ENCODE results near the gene CAMK1G. TPM values are rescaled to one million over a fixed set of nuclear protein-coding genes. Genes with fewer than 3 reads are reported as not detected.

CAMK1G gene
- total RNA-seq, 1 experiment from 2014 or later, result not detected

DNA sequence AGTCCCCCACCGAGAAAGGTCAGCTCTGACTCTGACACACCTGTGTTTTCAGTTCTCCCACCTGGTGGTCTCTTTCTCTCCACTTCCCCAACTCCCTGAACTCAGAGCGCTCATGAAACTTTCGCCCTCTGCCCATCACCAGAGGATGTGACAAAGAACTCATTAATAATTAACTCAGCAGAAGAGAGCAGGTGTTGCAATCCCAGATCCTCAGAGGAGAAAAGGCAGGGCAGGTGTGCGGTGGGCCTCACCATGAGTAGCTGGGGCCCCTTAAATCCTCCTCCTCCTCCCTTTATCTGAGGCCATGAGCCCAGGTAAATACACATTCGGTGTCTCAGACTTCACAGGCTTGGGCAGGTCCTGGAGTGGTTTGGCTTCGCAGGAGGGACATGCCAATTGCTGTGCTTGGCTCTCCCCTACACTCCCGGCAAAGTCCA is 70.4 kb downstream of the CAMK1G start:
- peak; percentile 71 for DNase-seq (ENCODE audit: unreplicated experiment)
- intact Hi-C loops (cut with micrococcal nuclease), result loop anchor here (1.0 to 10.0 kb wide), 4 partner anchors 38 to 249 kb away; no protein-coding TSS in a partner anchor
- POLR2A ChIA-PET, result interaction anchor here (0.9 to 18.4 kb wide), 24 partner anchors 8 to 284 kb away, joined by 3 to 458 read pairs (median 12); partner anchors contain the start of genes C1orf74, G0S2 and IRF6
- H3K9me3 Mint-ChIP-seq (ENCODE audit: unreplicated experiment), result no peaks in the 10 kb centered on the region
- peaks cover 27% of the 10 kb centered on the region for H3K36me3 Mint-ChIP-seq (ENCODE audit: insufficient read depth, unreplicated experiment)
- no TSS peak for BruUV-seq (replicated peaks)
- H3K27me3 Mint-ChIP-seq (ENCODE audit: insufficient read depth, unreplicated experiment), result no peaks in the 10 kb centered on the region
- peak overlapping the region; percentile 99 for H3K27ac Mint-ChIP-seq (ENCODE audit: low read depth, unreplicated experiment)
- CTCF ChIA-PET, result interaction anchor here (0.6 to 21.0 kb wide), 26 partner anchors 8 to 239 kb away, joined by 3 to 564 read pairs (median 6); partner anchors contain the start of genes G0S2 and UTP25
- TF ChIP-seq, protein P1, sequence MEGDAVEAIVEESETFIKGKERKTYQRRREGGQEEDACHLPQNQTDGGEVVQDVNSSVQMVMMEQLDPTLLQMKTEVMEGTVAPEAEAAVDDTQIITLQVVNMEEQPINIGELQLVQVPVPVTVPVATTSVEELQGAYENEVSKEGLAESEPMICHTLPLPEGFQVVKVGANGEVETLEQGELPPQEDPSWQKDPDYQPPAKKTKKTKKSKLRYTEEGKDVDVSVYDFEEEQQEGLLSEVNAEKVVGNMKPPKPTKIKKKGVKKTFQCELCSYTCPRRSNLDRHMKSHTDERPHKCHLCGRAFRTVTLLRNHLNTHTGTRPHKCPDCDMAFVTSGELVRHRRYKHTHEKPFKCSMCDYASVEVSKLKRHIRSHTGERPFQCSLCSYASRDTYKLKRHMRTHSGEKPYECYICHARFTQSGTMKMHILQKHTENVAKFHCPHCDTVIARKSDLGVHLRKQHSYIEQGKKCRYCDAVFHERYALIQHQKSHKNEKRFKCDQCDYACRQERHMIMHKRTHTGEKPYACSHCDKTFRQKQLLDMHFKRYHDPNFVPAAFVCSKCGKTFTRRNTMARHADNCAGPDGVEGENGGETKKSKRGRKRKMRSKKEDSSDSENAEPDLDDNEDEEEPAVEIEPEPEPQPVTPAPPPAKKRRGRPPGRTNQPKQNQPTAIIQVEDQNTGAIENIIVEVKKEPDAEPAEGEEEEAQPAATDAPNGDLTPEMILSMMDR (IDR thresholded peaks at IDR 0.05; ENCODE audit: unreplicated experiment), result no peak
- H3K4me3 Mint-ChIP-seq (ENCODE audit: unreplicated experiment), result peak overlapping the region; percentile 37
- H3K4me1 Mint-ChIP-seq (ENCODE audit: insufficient read depth, unreplicated experiment), result peaks cover 85% of the 10 kb centered on the region

DNA sequence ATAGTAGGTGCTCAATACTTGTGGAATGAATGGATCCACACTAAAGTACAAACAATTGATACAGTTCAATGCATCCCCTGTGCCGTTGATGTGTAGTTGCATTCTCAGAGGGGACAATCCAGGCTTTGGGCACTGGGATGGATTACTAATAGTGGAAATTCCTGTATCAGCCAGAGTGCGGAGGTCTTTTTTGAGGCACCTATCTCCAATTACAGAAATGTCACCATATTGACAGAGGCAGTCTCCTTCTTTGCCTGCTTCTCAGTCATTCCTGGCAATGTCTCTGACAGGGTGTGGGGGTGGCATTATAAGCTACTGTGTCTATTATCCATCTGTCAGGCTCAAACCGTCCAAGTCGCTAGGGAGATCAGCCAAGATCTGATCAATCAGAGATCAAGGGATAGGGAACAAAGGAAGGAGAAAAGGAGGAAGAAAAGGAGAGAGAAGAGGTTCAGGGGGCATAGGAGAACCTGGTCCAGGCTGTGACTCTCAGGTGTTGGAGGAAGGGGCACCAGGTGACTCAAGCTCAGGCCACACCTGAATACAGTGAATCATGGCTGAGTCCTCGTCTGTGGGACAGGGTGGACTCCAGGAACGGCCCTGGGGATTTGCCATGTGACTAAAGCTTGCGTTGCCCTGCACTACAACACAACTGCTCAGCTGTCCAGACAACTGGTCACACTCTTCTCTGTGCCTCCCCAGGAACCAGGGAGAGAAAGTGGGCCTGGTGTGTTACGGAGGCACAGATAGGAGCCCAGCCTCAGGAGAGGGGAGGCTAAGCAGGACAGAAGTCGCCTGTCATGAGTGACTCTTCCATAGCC is 72.1 kb downstream of the CAMK1G start:
- Mint-ChIP-seq H3K36me3 (ENCODE audit: insufficient read depth, unreplicated experiment) (peaks cover 10% of the 10 kb centered on the region), H3K27ac (ENCODE audit: low read depth, unreplicated experiment) (peak overlapping the region; percentile 99), H3K4me1 (ENCODE audit: insufficient read depth, unreplicated experiment) (peaks cover 92% of the 10 kb centered on the region), H3K27me3 (ENCODE audit: insufficient read depth, unreplicated experiment) (no peaks in the 10 kb centered on the region), H3K4me3 (ENCODE audit: unreplicated experiment) (no peak overlapping the region), H3K9me3 (ENCODE audit: unreplicated experiment) (no peaks in the 10 kb centered on the region)
- intact Hi-C loops (cut with micrococcal nuclease), result loop anchor here (2.0 to 10.0 kb wide), 2 partner anchors 17 to 251 kb away; no protein-coding TSS in a partner anchor
- TF ChIP-seq, protein P1 (IDR thresholded peaks at IDR 0.05; ENCODE audit: unreplicated experiment), result no peak
- ChIA-PET CTCF (interaction anchor here (0.7 to 21.0 kb wide), 11 partner anchors 11 to 448 kb away, joined by 3 to 564 read pairs (median 4); no protein-coding TSS in a partner anchor), POLR2A (interaction anchor here (0.5 to 18.4 kb wide), 15 partner anchors 6 to 300 kb away, joined by 3 to 458 read pairs (median 7); partner anchors contain the start of genes G0S2 and IRF6)
- DNase-seq (ENCODE audit: unreplicated experiment), result peak; percentile 93
- no TSS peak for BruUV-seq (replicated peaks)

DNA sequence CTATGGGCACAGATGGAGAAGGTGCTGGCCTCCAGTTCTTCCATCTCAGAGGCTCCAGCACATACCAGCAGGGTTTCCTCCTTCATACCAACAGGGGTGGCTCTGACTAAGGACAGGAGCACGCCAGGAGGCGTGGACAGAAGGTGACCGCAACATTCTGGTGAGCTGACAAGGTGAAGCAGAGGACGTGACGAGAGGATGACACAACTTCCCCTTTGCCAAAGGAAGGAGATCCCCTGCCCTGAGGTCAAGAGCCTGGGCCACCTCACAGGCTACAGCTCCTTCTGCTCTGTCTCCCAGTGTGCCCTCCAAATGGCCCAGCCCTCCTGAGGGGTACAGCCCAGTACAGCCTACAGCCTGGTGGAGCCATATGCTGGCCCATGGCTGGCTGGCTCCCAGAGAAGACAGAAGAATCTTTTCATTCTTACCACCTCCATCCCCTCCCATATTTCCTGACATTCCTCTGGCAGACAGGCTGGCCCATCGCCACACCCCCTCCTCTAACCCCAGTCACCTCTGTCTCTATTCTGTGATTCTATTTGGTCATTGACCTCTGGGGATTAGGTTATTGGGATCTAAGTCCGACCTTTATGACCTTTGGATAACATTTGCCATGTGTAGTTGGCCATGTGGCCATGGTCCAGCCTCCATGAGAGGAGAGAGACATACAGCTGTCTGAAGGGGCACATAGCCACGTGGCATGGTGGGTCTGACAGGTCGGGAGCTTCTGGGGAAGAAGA is 73.8 kb downstream of the CAMK1G start:
- CTCF ChIA-PET, result interaction anchor here (0.5 to 21.0 kb wide), 16 partner anchors 8 to 218 kb away, joined by 3 to 564 read pairs (median 6); no protein-coding TSS in a partner anchor
- H3K9me3 Mint-ChIP-seq (ENCODE audit: unreplicated experiment), result no peaks in the 10 kb centered on the region
- H3K27ac Mint-ChIP-seq (ENCODE audit: low read depth, unreplicated experiment), result peak overlapping the region; percentile 99
- intact Hi-C loops (cut with micrococcal nuclease), result loop anchor here (2.0 to 10.0 kb wide), 2 partner anchors 15 to 253 kb away; no protein-coding TSS in a partner anchor
- TSS peak; percentile 5 for BruUV-seq (replicated peaks)
- TF ChIP-seq, protein P1 (IDR thresholded peaks at IDR 0.05; ENCODE audit: unreplicated experiment), result no peak
- H3K4me1 Mint-ChIP-seq (ENCODE audit: insufficient read depth, unreplicated experiment), result peaks cover 86% of the 10 kb centered on the region
- DNase-seq (ENCODE audit: unreplicated experiment), result peak; percentile 99
- POLR2A ChIA-PET, result interaction anchor here (0.7 to 18.4 kb wide), 21 partner anchors 5 to 302 kb away, joined by 3 to 458 read pairs (median 7); partner anchors contain the start of genes G0S2, IRF6 and LAMB3
- peaks cover 6% of the 10 kb centered on the region for H3K36me3 Mint-ChIP-seq (ENCODE audit: insufficient read depth, unreplicated experiment)
- no peaks in the 10 kb centered on the region for H3K27me3 Mint-ChIP-seq (ENCODE audit: insufficient read depth, unreplicated experiment)
- H3K4me3 Mint-ChIP-seq (ENCODE audit: unreplicated experiment), result peak overlapping the region; percentile 41
